SK-N-SH treated with all-trans-retinoic acid at 6 μM for 48 hours (cell line): Measurements from ENCODE around the gene PARD3.

Source experiments
- ATAC-seq: fragments of 200-7000 bp; cut with Tn5 transposase; 3 replicates; pipeline ENCODE4 v1.9.1; 2020; ENCODE audit warnings: mild to moderate bottlenecking, moderate library complexity
- ARNTL ChIP-seq: fragments of 450-650 bp; formaldehyde crosslinking; IDR thresholded peaks from 2 replicates; pipeline ENCODE4 v1.5.0; 2020; ENCODE audit warnings: low read depth, mild to moderate bottlenecking, moderate library complexity, borderline replicate concordance
- BACH2 ChIP-seq: fragments of 250-450 bp; sonication (Bioruptor Pico); IDR thresholded peaks from 2 replicates; pipeline ENCODE4 v1.9.0; 2021; ENCODE audit warnings: mild to moderate bottlenecking, borderline replicate concordance
- CREB5 ChIP-seq: fragments of 250-450 bp; sonication (Bioruptor Pico); IDR thresholded peaks from 2 replicates; pipeline ENCODE4 v1.5.1; 2020; ENCODE audit warnings: low read depth, mild to moderate bottlenecking, moderate library complexity
- CSDC2 ChIP-seq: fragments of 250-450 bp; sonication (Bioruptor Pico); IDR thresholded peaks from 2 replicates; pipeline ENCODE4 v1.5.0; 2020; ENCODE audit warnings: mild to moderate bottlenecking, moderate library complexity
- ESRRG ChIP-seq: fragments of 250-450 bp; sonication (Bioruptor Pico); IDR thresholded peaks from 2 replicates; pipeline ENCODE4 v1.6.1; 2021; ENCODE audit warnings: mild to moderate bottlenecking
- ISL1 ChIP-seq: fragments of 250-450 bp; sonication (Bioruptor Pico); IDR thresholded peaks from 2 replicates; pipeline ENCODE4 v2.1.2; 2022; ENCODE audit warnings: mild to moderate bottlenecking, moderate library complexity
- OSR1 ChIP-seq: fragments of 250-450 bp; sonication (Bioruptor Pico); IDR thresholded peaks from 2 replicates; pipeline ENCODE4 v1.8.0; 2022; ENCODE audit warnings: moderate library complexity, mild to moderate bottlenecking, inconsistent platforms
- PATZ1 ChIP-seq: fragments of 250-450 bp; sonication (Bioruptor Pico); IDR thresholded peaks from 2 replicates; pipeline ENCODE4 v1.8.0; 2020; ENCODE audit warnings: mild to moderate bottlenecking, moderate library complexity, borderline replicate concordance
- POU6F1 ChIP-seq: fragments of 250-450 bp; sonication (Bioruptor Pico); IDR thresholded peaks from 2 replicates; pipeline ENCODE4 v1.8.0; 2021; ENCODE audit warnings: low read depth, mild to moderate bottlenecking, moderate library complexity, borderline replicate concordance
- PPARA ChIP-seq: fragments of 250-450 bp; sonication (Bioruptor Pico); IDR thresholded peaks from 2 replicates; pipeline ENCODE4 v1.5.0; 2020; ENCODE audit warnings: mild to moderate bottlenecking, borderline replicate concordance
- RARB ChIP-seq: fragments of 250-450 bp; sonication (Bioruptor Pico); IDR thresholded peaks from 2 replicates; pipeline ENCODE4 v1.8.0; 2021; ENCODE audit warnings: mild to moderate bottlenecking, moderate library complexity
- SNAI2 ChIP-seq: fragments of 250-450 bp; sonication (Bioruptor Pico); IDR thresholded peaks from 2 replicates; pipeline ENCODE4 v1.5.0; 2020; ENCODE audit warnings: mild to moderate bottlenecking, moderate library complexity
- TCF4 ChIP-seq: fragments of 250-450 bp; sonication (Bioruptor Pico); IDR thresholded peaks from 2 replicates; pipeline ENCODE4 v1.8.0; 2021; ENCODE audit warnings: mild to moderate bottlenecking, moderate library complexity, borderline replicate concordance
- TOX ChIP-seq: fragments of 250-450 bp; sonication (Bioruptor Pico); IDR thresholded peaks from 2 replicates; pipeline ENCODE4 v1.8.0; 2021; ENCODE audit warnings: mild to moderate bottlenecking, moderate library complexity, borderline replicate concordance
- ZFP3 ChIP-seq: fragments of 250-450 bp; sonication (Bioruptor Pico); IDR thresholded peaks from 2 replicates; pipeline ENCODE4 v1.5.0; 2020; ENCODE audit warnings: mild to moderate bottlenecking, moderate library complexity
- ZFP30 ChIP-seq: fragments of 450-650 bp; formaldehyde crosslinking; IDR thresholded peaks from 2 replicates; pipeline ENCODE4 v1.5.0; 2022; ENCODE audit warnings: mild to moderate bottlenecking, moderate library complexity
- ZNF565 ChIP-seq: fragments of 450-650 bp; formaldehyde crosslinking; conservative IDR thresholded peaks from 2 replicates; pipeline ENCODE4 v1.5.0; 2020; ENCODE audit warnings: low read depth, mild to moderate bottlenecking, moderate library complexity
- ZNF8 ChIP-seq: fragments of 450-650 bp; formaldehyde crosslinking; IDR thresholded peaks from 2 replicates; pipeline ENCODE4 v1.5.0; 2020; ENCODE audit warnings: mild to moderate bottlenecking, moderate library complexity
- TF ChIP-seq, protein P1 (sequence below): fragments of 250-450 bp; sonication (Bioruptor Pico); IDR thresholded peaks from 2 replicates; pipeline ENCODE4 v1.5.0; 2020; ENCODE audit warnings: mild to moderate bottlenecking, moderate library complexity
- TF ChIP-seq, protein P2 (sequence below): fragments of 250-450 bp; sonication (Bioruptor Pico); IDR thresholded peaks from 2 replicates; pipeline ENCODE4 v1.5.1; 2021; ENCODE audit warnings: mild to moderate bottlenecking, moderate library complexity

Gene PARD3

DNA sequence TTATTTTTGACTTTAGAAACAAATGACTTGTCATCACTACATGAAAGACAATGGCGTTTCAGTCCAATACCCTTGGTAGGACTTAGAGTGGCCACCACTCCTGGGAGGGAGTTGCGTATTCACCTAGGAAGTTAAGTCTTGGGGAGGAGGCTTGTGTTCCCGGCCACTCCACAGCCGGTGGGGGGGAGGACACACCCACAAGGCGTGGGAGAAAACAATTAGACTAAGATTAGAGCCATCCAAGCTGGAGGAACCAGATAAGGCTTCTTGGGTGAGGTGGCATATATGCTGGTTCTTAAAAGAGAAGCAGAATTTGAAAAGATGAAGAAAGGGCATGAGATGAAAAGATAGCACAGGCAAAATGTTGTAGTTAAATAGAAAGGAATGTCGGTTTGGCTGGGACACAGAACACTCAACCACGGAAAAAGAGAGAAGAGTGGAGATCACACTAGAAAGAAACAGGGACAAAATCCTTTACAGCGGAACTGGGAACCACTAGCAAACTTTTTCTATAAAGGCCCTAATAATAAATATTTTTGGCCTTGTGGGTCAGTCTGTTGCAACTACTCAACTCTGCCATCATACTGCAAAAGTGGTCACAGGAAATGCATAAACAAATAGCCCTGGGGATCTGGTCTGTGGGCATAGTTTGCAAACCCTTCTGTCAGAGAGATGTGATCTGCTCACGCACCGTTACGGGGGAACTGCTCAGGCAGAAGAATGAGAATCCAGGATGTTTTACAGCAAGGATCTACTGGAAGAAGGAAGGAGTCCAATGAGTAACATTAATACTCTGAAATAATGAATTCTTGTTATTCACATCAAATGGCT lies 651.8 kb downstream of the PARD3 start (continued):
- no peak for TF ChIP-seq ISL1 (CRISPR knock-in tag)
- TF ChIP-seq, all 23 proteins: peak for 0

GRCh38 chr10:34161777-34162370 lies 653.2 kb downstream of the PARD3 start:
- TF ChIP-seq ZNF8: no peak
- no peak for ATAC-seq

DNA sequence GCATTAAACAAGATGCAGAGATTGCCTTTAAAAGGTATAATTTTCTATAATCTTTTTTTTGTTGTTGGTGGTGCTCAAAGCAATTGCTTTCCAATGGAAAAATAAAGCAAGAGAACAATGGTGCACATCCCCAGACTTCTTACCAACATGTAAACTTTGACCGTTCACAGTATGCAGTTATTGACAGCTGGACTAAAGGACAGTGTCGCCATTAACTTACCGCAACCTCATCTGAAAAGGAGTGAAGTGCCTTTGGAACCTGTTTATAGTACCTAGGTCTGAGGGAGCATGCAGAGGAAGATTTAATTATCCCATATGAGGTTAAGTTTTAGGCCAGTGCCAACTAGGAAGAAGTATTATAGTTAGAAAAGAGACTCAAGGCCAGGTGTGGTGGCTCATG lies 654.5 kb downstream of the PARD3 start:
- ATAC-seq: no peak
- TF ChIP-seq ZNF8 (no peak), TOX (CRISPR knock-in tag) (no peak), CREB5 (no peak), PPARA (no peak), ZNF565 (CRISPR knock-in tag) (no peak), SNAI2 (CRISPR knock-in tag) (no peak), POU6F1 (CRISPR knock-in tag) (no peak), ZFP30 (CRISPR knock-in tag) (no peak), RARB (CRISPR knock-in tag) (no peak), PATZ1 (CRISPR knock-in tag) (no peak), ESRRG (no peak), OSR1 (no peak), CSDC2 (CRISPR knock-in tag) (no peak), ZFP3 (CRISPR knock-in tag) (no peak), ISL1 (CRISPR knock-in tag) (no peak), TCF4 (CRISPR knock-in tag) (no peak)

GRCh38 chr10:34157501-34157900 lies 657.6 kb downstream of the PARD3 start:
- ATAC-seq: 0 out of 3 replicates have a peak, but pooled peaks have one; percentile 37
- no peak for TF ChIP-seq ZNF8
- TF ChIP-seq, protein P1, sequence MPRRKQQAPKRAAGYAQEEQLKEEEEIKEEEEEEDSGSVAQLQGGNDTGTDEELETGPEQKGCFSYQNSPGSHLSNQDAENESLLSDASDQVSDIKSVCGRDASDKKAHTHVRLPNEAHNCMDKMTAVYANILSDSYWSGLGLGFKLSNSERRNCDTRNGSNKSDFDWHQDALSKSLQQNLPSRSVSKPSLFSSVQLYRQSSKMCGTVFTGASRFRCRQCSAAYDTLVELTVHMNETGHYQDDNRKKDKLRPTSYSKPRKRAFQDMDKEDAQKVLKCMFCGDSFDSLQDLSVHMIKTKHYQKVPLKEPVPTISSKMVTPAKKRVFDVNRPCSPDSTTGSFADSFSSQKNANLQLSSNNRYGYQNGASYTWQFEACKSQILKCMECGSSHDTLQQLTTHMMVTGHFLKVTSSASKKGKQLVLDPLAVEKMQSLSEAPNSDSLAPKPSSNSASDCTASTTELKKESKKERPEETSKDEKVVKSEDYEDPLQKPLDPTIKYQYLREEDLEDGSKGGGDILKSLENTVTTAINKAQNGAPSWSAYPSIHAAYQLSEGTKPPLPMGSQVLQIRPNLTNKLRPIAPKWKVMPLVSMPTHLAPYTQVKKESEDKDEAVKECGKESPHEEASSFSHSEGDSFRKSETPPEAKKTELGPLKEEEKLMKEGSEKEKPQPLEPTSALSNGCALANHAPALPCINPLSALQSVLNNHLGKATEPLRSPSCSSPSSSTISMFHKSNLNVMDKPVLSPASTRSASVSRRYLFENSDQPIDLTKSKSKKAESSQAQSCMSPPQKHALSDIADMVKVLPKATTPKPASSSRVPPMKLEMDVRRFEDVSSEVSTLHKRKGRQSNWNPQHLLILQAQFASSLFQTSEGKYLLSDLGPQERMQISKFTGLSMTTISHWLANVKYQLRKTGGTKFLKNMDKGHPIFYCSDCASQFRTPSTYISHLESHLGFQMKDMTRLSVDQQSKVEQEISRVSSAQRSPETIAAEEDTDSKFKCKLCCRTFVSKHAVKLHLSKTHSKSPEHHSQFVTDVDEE (CRISPR knock-in tag): no peak
- TF ChIP-seq BACH2 (CRISPR knock-in tag): no peak
- TF ChIP-seq ARNTL (CRISPR knock-in tag): no peak
- no peak for TF ChIP-seq ZNF565 (CRISPR knock-in tag)
- TF ChIP-seq POU6F1 (CRISPR knock-in tag): no peak
- no peak for TF ChIP-seq ZFP30 (CRISPR knock-in tag)
- no peak for TF ChIP-seq ESRRG
- no peak for TF ChIP-seq PATZ1 (CRISPR knock-in tag)
- no peak for TF ChIP-seq TCF4 (CRISPR knock-in tag)
- TF ChIP-seq PPARA: no peak
- TF ChIP-seq, protein P2, sequence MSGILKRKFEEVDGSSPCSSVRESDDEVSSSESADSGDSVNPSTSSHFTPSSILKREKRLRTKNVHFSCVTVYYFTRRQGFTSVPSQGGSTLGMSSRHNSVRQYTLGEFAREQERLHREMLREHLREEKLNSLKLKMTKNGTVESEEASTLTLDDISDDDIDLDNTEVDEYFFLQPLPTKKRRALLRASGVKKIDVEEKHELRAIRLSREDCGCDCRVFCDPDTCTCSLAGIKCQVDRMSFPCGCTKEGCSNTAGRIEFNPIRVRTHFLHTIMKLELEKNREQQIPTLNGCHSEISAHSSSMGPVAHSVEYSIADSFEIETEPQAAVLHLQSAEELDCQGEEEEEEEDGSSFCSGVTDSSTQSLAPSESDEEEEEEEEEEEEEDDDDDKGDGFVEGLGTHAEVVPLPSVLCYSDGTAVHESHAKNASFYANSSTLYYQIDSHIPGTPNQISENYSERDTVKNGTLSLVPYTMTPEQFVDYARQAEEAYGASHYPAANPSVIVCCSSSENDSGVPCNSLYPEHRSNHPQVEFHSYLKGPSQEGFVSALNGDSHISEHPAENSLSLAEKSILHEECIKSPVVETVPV (CRISPR knock-in tag): no peak
- no peak for TF ChIP-seq CSDC2 (CRISPR knock-in tag)
- TF ChIP-seq TOX (CRISPR knock-in tag): no peak
- no peak for TF ChIP-seq RARB (CRISPR knock-in tag)
- TF ChIP-seq, all 23 proteins: peak for 0
